Fibroblast of upper back skin (primary cell): ENCODE results near the gene EDN3.

Experiments used
- DNase-seq: peaks from one replicate; pipeline ENCODE4 v3.0.0-alpha.2; 2013

EDN3 gene

DNA sequence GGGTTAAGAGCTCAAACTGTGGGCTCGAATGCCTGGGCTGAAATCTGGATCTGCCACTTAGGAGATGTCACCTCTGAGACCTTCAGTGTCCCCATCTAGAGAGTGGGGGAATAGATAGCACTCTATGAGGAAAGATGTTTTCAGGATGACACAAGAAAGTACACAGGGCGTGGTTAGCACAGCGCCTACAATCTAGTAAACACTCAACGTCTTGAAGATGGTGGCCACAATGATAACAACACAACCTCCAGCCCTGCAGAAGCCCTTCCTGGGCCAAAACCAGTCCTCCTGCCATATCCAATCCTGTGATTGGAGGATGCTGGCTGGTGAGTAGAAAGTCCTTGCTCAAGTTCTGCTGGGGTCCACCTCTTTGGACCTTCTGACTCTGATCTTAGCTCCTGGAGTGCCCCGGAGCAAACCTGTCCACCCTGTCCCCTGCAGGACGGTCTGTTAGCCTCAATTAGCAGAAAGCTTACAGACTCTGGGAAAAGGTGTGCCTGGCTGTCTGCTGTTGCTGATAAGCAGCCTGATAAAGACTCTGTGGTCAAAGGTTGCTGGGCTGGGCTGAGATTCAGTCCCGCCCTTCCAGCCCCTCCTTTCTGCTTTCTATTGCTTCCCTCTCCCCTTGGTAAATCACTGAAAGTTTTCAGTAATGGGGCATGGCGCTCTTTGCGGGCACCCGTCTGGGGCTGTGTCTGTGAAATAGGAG lies 8.2 kb downstream of the EDN3 start:
- no peak for DNase-seq

- no peak for DNase-seq
Observed at GRCh38 chr20:59309218-59309617, 8.8 kb downstream of the EDN3 start.

GRCh38 chr20:59314997-59315396 lies 14.6 kb downstream of the EDN3 start:
- DNase-seq: no peak

- DNase-seq: no peak
Observed at GRCh38 chr20:59316911-59317731, 16.7 kb downstream of the EDN3 start.

GRCh38 chr20:59318201-59318790 lies 17.9 kb downstream of the EDN3 start:
- DNase-seq: no peak

GRCh38 chr20:59318803-59319202 lies 18.4 kb downstream of the EDN3 start:
- DNase-seq: no peak

- no peak for DNase-seq
Observed at GRCh38 chr20:59320426-59320825, 20.0 kb downstream of the EDN3 start.

DNA sequence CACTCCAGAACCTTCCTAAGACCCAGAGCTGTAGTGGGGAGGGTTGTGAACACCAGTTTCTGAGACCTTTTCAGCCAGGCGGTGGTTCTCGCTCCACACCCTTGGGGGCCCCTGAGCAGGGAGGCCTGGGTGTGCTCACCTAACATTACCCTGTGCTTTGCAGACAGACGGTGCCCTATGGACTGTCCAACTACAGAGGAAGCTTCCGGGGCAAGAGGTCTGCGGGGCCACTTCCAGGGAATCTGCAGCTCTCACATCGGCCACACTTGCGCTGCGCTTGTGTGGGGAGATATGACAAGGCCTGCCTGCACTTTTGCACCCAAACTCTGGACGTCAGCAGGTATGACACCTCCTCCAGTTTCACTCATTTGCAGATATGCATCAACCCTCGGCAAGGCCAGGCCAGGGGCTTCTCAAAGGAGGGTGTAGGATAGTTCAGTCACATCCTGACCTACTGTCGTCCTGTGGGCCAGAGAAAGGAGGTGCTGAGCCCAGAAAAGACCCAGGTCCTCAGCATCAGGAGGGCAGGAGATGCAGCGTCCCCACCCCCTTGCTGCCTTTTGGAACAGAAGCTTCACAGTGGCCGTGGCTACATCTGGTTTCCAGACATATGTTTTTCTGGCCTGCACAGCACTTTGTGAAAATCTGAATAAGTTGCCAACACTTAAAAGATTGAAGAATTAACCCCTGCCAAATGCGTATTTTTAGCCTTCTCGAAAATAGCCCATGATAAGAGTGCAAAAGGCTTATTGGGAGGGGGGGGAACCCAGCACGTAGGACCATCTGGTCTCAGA lies 20.6 kb downstream of the EDN3 start:
- peak; percentile 12 for DNase-seq

DNA sequence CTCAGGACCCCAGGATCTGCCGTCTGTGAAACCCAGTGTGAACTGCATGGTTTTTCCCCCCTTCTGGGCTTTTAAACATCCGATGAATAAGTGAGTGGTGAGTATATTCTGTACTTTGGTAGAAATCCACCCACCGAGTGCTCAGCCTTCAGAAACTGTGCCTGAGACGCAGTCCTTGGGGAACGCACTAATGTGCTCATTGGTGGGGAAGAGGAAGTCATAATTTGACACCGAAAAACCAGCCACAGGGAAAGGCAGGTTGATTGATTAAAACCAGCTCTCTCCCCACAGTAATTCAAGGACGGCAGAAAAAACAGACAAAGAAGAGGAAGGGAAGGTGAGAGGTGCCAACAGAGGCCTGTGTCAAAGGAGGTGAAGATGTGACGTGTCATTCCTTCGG lies 21.7 kb downstream of the EDN3 start:
- DNase-seq: peak; percentile 41

DNA sequence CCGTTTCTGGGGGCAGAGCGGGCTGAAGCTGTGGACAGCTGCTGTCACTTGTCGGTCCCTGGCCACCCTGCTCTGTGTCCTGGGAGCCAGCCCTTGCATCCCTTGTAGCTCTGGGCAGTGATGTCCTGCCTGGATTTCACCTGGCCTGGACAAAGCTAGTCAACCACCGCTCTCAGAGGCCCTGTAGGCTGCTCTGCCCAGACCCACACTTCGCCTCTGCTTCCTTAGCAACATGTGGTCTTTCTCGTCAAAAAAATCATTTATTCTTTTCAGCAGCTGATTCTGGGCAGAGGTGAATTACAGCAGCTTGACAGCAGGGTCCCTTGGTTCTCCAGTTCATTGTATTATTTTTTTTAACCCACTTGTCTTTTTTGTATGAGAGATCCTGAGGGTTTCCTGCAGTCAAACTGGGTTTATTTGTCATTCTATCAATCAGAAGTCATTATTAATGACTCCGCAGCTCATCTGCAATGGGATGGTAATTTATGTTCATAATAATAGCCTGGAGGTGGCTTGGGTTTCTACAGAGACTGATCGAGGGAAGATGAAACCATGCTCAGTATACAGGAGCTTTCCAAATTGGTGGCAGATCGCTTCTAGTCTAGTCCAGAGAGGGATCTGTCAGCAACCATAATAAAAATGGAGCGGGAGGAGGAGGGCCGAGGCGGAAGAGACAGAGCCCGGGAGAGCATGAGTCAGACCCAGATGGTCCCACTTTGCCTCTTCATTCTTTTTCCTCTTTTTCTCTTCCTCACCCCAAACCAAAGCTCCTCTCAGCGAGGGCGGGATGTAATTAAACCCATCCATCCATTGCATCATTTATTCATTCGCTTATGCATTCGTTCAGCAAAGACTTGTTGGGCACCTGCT lies 22.4 kb downstream of the EDN3 start:
- DNase-seq: peak; percentile 75

- peak; percentile 35 for DNase-seq
Observed at GRCh38 chr20:59323731-59324130, 23.3 kb downstream of the EDN3 start.

GRCh38 chr20:59324521-59325141 lies 24.2 kb downstream of the EDN3 start:
- peak; percentile 18 for DNase-seq

- DNase-seq: no peak
Observed at GRCh38 chr20:59325142-59325523, 24.7 kb downstream of the EDN3 start.

GRCh38 chr20:59326188-59326587 lies 25.8 kb downstream of the EDN3 start:
- DNase-seq: no peak

DNA sequence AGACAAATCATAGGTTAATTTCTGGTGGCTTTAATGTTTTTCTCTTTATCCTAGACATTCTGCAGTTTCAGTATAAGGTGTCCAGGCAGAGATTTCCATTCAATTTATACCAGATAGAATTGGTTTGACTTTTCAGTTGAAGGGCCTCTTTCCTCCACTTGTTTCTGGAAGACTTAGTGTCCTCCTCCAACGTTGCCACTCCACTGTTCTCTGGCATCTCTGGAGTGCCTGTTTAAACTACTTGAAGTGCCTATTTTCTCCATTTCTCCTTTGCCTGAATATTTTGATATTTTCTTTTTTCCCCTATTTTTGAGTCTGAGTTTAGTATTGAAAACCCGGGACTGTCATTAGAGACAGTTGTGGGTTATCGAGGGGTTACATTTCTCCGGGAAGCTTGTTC lies 27.7 kb downstream of the EDN3 start:
- DNase-seq: no peak

DNA sequence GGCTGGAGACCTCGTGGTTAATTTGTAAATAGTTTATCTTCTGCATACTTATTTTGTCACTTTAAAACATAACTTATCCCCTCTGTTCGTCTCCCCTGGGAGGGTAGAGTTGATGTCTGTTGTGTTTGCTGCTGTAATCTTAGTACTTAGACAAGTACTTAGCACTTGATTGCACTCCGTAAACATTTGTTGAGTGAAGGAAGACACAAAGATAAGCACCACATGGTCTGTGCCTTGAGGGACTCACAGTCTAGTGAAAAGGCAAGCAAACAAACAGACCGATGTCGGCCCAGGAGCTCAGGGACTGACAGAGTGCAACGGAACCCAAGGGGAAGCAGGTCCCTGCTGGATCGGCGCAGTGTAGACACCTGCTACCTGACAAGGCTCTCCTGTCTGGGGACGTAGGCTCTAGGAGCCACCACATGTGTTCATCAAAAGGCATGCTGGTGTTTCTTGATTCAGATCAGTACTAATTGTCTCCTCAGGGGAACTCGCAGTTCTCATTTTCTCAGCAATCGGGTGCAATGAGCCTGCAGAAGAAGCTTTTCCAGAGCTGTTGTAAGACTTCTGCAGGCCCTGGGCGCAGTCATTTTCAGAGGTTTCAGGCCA lies 31.4 kb downstream of the EDN3 start:
- no peak for DNase-seq

- DNase-seq: no peak
Observed at GRCh38 chr20:59333260-59333845, 32.9 kb downstream of the EDN3 start.

DNA sequence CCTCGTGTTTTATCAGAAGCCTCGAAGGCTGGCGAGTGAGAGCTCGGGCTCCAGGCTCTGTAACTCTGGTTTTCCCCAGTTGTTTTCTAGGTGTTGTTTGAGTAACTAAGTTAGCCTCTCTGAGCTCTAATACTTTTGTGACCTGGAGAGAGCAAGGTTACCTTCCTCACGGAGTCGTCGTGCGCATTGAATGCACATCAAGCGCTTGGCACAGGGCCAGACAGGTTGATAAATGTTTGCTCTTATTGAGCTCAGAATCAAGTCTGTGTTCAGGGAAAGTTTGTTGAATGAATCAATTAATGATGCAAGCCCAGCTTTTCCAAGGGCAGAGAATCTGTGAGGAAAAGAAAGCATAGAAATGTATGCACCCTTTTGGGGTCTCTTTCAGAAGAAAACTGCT lies 33.5 kb downstream of the EDN3 start:
- no peak for DNase-seq

DNA sequence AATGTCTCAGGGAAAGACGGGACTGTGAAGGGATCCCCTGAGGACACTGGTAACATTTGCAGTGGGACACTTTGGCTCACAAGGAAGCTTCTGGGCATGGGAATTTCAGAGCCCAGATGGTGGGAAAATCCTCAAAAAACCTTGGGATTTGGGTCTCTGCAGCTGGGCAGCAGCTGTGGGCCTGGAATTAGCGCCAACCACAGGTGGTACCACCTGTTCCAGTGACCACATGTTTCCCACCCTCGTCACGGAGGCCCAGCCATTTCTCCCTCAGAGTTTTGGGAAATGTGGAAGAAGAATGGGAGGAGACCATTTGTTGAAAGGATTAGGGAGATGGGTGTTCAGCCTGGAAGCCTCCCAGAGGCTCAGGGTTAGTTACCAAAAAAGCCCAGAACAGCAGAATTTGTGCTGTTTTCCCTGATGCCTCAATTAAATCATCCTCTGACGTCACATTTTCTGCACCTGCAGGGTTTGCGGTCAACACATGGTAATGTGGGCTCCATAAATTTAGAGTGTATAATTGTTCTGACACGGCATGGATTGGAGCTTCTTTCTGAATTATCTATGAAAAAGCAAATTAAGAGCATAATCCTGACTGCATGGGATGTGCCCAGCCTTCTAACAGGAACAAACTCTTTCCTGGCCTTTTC lies 34.4 kb downstream of the EDN3 start:
- no peak for DNase-seq

DNA sequence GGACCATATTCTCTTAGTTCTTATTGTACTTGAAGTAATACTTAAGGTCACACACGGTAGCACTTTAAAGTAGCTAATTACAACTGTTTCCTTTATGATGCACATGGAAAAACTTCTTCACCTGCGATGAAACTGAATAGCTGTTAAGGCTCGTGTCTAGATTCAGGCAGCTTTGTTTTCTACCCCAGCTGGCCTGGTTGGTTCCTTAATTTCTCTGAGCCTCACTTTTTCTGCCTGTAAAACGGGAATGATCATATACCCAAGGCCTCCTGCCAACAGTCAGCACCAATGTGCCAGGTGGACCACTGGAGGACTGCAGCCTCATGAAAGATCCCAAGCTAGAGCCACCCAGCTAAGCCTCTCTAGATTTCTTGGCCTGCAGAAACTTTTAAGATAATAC lies 35.0 kb downstream of the EDN3 start:
- DNase-seq: no peak
